NCI-H187 (cell line): ENCODE measurements around the gene TAF3.

ENCODE experiments used
- DNase-seq, 2 experiments: peaks; one replicate each; lab custom pipeline; 2025; lab: John Stamatoyannopoulos, UW

TAF3 gene

DNA sequence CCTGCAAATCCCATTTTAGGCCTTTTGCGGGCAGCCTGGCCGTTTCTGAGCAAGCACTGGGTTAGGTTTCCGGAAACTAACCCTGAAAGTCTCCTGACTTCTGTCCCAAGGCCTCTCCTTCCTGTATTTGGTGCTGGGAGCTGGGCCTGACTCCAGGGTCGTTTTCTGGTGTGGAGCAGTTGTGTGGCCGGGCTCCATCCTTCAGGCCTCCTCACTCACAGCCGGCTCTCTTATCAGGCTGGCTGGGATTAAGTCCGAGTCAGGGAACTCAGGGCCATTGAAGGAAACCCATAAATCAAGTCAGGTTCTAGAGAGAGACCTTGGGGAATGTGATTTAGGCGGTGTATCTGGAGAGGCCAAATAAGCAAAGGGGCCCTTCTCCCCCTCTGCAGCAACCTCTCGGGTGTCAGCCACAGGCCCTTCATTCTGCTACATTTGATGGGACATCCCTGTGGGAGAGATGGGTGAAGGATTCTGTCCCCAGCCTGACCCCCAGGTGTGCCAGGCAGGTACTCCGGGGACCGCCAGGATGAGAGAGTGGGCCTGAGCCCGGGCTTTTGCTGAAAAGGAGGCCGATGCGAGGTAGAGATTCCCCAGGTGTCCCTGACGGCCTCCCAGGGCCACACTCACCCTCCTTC, 239.4 kb downstream of the TAF3 start:
- DNase-seq, result no peak

- no peak for DNase-seq
Measured at GRCh38 chr10:8058274-8059111, 240.2 kb downstream of the TAF3 start.

GRCh38 chr10:8059191-8059936, 241.1 kb downstream of the TAF3 start:
- no peak for DNase-seq

DNA sequence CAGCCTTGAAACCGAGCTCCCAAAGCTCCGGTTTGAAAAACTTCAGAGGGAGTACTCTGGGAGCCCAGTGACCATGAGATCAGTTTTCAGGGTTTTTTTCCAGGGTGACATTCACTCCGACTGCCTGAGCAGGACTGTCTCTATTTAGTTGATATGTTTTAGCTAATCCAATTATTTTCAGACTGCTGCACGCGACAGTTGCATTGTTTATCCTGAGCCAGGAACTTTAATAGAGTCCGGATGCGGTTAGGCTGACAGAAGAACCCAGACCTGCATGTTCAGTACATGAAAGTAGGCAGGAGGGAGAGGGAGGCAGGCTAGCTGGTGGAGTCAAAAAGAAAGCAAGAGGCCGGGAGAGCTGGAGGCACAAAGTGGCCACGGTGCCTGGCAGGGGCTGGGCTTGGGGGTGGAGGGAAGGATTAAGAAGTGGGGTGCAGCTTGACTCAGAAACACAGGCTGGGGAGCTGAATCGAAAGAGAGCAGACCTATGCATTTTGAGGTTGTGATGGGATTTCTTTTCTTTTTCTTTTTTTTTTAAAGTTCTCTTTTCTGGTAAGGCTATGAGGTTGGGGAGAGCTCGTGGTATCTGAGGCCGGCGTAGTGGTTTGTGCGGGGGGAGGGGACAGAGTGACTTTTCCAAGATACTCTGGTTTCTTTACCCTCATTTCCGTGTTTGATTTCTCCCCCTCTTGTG, 241.9 kb downstream of the TAF3 start:
- DNase-seq, result no peak

GRCh38 chr10:8060704-8061121, 242.4 kb downstream of the TAF3 start:
- no peak for DNase-seq

DNA sequence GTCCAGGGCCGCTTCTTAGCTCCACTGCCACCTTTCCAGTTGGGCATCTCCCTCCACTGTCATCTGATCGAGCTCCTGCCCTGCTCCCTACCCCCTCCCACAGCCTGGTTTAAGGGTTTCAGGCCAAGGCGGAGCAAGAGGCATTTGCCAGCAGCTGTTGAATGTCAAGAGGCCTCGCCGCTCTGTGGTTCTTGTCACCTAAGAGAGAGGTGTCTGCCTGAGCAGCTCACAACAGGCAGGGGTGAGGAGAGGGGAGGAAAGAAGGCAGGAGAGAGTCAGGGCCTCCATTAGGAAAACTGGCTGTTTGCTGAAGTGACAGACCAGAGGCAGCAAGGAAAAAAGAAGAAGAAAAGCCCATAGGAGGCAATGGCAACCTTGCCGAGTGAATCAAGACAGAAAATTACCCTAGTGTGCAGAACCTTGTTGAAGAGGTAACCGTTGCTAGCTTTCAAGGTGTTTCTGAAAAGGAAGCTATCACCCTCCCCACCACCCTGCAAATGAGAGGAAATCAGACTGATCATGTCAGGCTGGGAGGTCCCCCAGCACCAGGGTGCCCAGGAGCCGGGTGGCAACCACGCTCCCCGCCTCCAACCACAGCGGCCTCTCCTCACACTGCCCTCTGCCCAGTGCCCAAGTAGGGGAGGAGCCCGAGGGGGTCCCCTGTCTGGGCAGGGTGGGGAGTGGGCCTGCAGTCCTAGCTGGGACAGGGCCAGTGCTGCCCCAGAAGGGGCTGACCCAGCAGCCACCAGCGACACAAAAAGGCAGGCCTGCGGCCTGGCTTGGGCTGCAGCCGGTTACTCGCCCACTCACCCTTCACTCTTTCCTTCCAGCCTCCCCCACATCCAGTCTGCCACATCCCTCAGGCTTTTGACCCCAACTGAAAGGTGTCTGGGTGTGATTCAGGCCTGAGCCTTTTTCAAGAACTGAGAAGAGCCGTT, 243.2 kb downstream of the TAF3 start:
- DNase-seq, result no peak

GRCh38 chr10:8063128-8063908, 245.0 kb downstream of the TAF3 start:
- no peak for DNase-seq

DNA sequence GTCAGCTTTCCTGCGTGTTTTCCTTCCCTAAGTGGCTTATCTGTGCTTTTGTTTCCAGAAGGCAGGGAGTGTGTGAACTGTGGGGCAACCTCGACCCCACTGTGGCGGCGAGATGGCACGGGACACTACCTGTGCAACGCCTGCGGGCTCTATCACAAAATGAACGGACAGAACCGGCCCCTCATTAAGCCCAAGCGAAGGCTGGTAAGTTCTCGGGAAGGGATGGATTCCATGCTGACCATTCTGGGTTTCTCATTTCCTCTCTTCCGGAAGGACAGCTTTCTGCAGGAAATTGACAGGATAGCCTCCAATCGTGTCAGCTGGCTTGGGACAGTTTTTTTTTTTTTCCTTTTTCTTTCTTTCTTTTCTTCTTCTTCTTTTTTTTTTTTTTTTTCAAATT, 245.6 kb downstream of the TAF3 start:
- DNase-seq, result no peak

- no peak for DNase-seq
Measured at GRCh38 chr10:8064436-8064835, 246.1 kb downstream of the TAF3 start.

GRCh38 chr10:8065651-8066050, 247.3 kb downstream of the TAF3 start:
- DNase-seq, result no peak

DNA sequence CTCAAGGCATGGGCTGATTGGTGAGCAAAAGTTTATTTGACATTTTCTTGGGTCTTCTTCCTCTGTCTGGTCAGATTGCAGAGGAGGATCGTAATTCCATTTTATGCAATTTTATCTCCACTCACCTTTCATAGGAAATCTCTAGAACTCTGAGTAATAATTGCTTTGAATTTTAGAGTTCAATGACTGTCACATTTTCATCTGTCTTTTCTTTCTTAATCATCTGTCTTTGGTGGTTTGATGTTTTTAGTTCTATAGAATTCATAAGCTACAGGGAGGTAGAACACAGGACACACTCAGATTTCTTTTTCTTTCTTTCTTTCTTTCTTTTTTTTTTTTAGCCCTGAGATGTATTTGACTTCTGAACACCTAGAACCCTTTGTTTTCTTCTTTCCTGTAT, 247.8 kb downstream of the TAF3 start:
- no peak for DNase-seq
